Measurements from ENCODE around the gene MAP1B. TPM values are rescaled to one million over a fixed set of nuclear protein-coding genes. Genes with fewer than 3 reads are reported as not detected.
A peak's percentile ranks its signal among the peaks of the same experiment; 100 is the strongest.

The MAP1B gene
- total and polyA plus RNA-seq, 2 of the 4 experiments (the other 2 are of a cell fraction) = 41.1 to 183 TPM

- Histone ChIP-seq H3K27me3 (ENCODE audit: control insufficient read depth, insufficient read depth, low read length) (peaks cover 3% of the 10 kb centered on the region; the same call in 1 of the 2 replicates), H3K27ac (ENCODE audit: insufficient read depth, low read length) (no peak overlapping the region), H4K91ac (ENCODE audit: insufficient read depth, low read depth, low read length) (no peak overlapping the region), H3K4me1 (ENCODE audit: control insufficient read depth, insufficient read depth, low read length) (no peaks in the 10 kb centered on the region), H2AK9ac (replicated peaks; ENCODE audit: low read depth, low read length, poor library complexity) (no peak overlapping the region), H3K14ac (replicated peaks; ENCODE audit: low read depth, low read length) (no peak overlapping the region), H4K20me1 (ENCODE audit: insufficient read depth, low read length) (no peaks in the 10 kb centered on the region), H2BK120ac (ENCODE audit: low read depth, low read length) (no peak overlapping the region), H3K9me3 (ENCODE audit: control insufficient read depth, insufficient read depth, low read length) (no peaks in the 10 kb centered on the region), H3K9me1 (ENCODE audit: insufficient read depth, low read length) (no peaks in the 10 kb centered on the region), H3K4ac (ENCODE audit: low read depth, low read length) (no peak overlapping the region), H2BK20ac (ENCODE audit: low read depth, low read length) (no peak overlapping the region), H3K79me1 (ENCODE audit: low read depth in 1 of 2, low read length in 2 of 2) (no peaks in the 10 kb centered on the region), H3K4me3 (ENCODE audit: insufficient read depth, low read depth, low read length) (no peak overlapping the region), H3K18ac (ENCODE audit: low read depth, low read length) (no peak overlapping the region), H3K9ac (ENCODE audit: low read depth, low read length) (no peak overlapping the region), H2BK5ac (ENCODE audit: low read depth, low read length, poor library complexity, severe bottlenecking) (no peak overlapping the region), H3K4me2 (ENCODE audit: low read depth, low read length) (no peak overlapping the region), H2AFZ (replicated peaks; ENCODE audit: low read length, poor library complexity) (peak overlapping the region; percentile 35), H3K36me3 (ENCODE audit: control insufficient read depth, insufficient read depth, low read length) (no peaks in the 10 kb centered on the region), H2BK15ac (ENCODE audit: low read depth, low read length) (no peak overlapping the region), H4K5ac (ENCODE audit: low read depth, low read length) (no peak overlapping the region), H3K23ac (ENCODE audit: low read depth, low read length) (no peak overlapping the region), H4K8ac (ENCODE audit: low read depth in 2 of 2, low read length in 2 of 2) (no peak overlapping the region), H2AK5ac (ENCODE audit: low read depth, low read length) (no peak overlapping the region), H3K56ac (ENCODE audit: extremely low read depth, insufficient read depth, low read length) (no peak overlapping the region)
- no TSS peak for BruUV-seq (replicated peaks)
- DNase-seq (no peak), ATAC-seq (ENCODE audit: low read depth) (no peak)
- no peak for TF ChIP-seq RFX5 (IDR thresholded peaks at IDR 0.05; ENCODE audit: low read depth, low read length)
- dilution Hi-C loops (cut with HindIII; ENCODE audit: low sequenced_read_pairs, unreplicated experiment) = no loop called here
- no CpG with 5 or more reads among the region's 3 CpGs for WGBS, 2 experiments (ENCODE audit: extremely low coverage in 2 of 2, insufficient read length in 1 of 2)
- intact Hi-C loops (cut with micrococcal nuclease) = no loop called here
- ChIA-PET CTCF (interaction anchor here (0.9 kb wide), 1 partner anchor 9 kb away, joined by 3 read pairs; no protein-coding TSS in a partner anchor), POLR2A (ENCODE audit: unreplicated experiment) (no interaction called here)
- in situ Hi-C loops (cut with MboI; ENCODE audit: low sequenced_read_pairs) = no loop called here
Measured at GRCh38 chr5:72075461-72075860, 31.8 kb upstream of the MAP1B start.
